Activated CD4-positive, alpha-beta T cell treated with anti-CD3 and anti-CD28 coated beads for 4 hours (primary cell): ENCODE data around the gene STAC.
"Not testable (repeated sequence)": the region's sequence is repeated elsewhere in the genome, so short reads cannot be mapped to it uniquely, and the experiment has no call there.

Source experiments
- DNase-seq, 2 donors: peaks; one replicate each; pipeline ENCODE4 v3.0.0-alpha.2; 2020

Gene STAC

GRCh38 chr3:36417237-36417636, 36.9 kb downstream of the STAC start:
- DNase-seq: no peak

GRCh38 chr3:36418296-36418695, 38.0 kb downstream of the STAC start:
- no peak for DNase-seq

- DNase-seq: no peak
These were observed 48.1 kb downstream of the STAC start for GRCh38 chr3:36428445-36428844.

- no peak for DNase-seq
These were observed 49.7 kb downstream of the STAC start for GRCh38 chr3:36429986-36430485.

- no peak for DNase-seq
These were observed 53.2 kb downstream of the STAC start for GRCh38 chr3:36433511-36433910.

GRCh38 chr3:36434687-36435426, 54.6 kb downstream of the STAC start:
- DNase-seq: no peak

GRCh38 chr3:36443028-36443686, 62.9 kb downstream of the STAC start:
- no peak for DNase-seq

GRCh38 chr3:36444909-36445308, 64.6 kb downstream of the STAC start:
- DNase-seq: no peak

GRCh38 chr3:36446276-36446675, 66.0 kb downstream of the STAC start:
- no peak for DNase-seq

GRCh38 chr3:36447061-36447460, 66.8 kb downstream of the STAC start:
- no peak for DNase-seq

- DNase-seq: no peak
These were observed 71.5 kb downstream of the STAC start for GRCh38 chr3:36451816-36452215.

- DNase-seq: not testable (repeated sequence)
These were observed 72.9 kb downstream of the STAC start for GRCh38 chr3:36453213-36453612.

GRCh38 chr3:36453896-36454295, 73.6 kb downstream of the STAC start:
- not testable (repeated sequence) for DNase-seq

- no peak for DNase-seq
These were observed 75.1 kb downstream of the STAC start for GRCh38 chr3:36455406-36455805.

GRCh38 chr3:36456784-36457183, 76.5 kb downstream of the STAC start:
- no peak for DNase-seq

GRCh38 chr3:36457667-36458066, 77.4 kb downstream of the STAC start:
- DNase-seq: no peak

- no peak for DNase-seq
These were observed 78.9 kb downstream of the STAC start for GRCh38 chr3:36459177-36459576.

GRCh38 chr3:36461597-36461996, 81.3 kb downstream of the STAC start:
- no peak for DNase-seq

GRCh38 chr3:36472045-36472444, 91.7 kb downstream of the STAC start:
- DNase-seq: not testable (repeated sequence)

GRCh38 chr3:36475558-36475957, 95.3 kb downstream of the STAC start:
- DNase-seq: no peak

- no peak for DNase-seq
These were observed 96.1 kb downstream of the STAC start for GRCh38 chr3:36476286-36476942.

- no peak for DNase-seq
These were observed 97.4 kb downstream of the STAC start for GRCh38 chr3:36477655-36478054.

GRCh38 chr3:36480911-36481648, 100.8 kb downstream of the STAC start:
- no peak for DNase-seq
